KBM-7 (cell line): ENCODE results near the gene RGS6.

Experiments used
- DNase-seq: peaks from one replicate; pipeline ENCODE4 v3.0.0-alpha.2; 2015
- in situ Hi-C: fragments of 300-500 bp; cut with MboI; formaldehyde crosslinking; loops from 2 replicates; pipeline ENCODE4 v1.14.3; 2020; ENCODE audit warnings: low sequenced_read_pairs, low pct_unique_long_range_greater_than_20kb, mixed read lengths

The RGS6 gene

GRCh38 chr14:72597252-72598233 is 665.3 kb downstream of the RGS6 start:
- in situ Hi-C loops = no loop called here
- DNase-seq = no peak

GRCh38 chr14:72598306-72598705 is 666.1 kb downstream of the RGS6 start:
- no peak for DNase-seq
- in situ Hi-C loops = no loop called here

DNA sequence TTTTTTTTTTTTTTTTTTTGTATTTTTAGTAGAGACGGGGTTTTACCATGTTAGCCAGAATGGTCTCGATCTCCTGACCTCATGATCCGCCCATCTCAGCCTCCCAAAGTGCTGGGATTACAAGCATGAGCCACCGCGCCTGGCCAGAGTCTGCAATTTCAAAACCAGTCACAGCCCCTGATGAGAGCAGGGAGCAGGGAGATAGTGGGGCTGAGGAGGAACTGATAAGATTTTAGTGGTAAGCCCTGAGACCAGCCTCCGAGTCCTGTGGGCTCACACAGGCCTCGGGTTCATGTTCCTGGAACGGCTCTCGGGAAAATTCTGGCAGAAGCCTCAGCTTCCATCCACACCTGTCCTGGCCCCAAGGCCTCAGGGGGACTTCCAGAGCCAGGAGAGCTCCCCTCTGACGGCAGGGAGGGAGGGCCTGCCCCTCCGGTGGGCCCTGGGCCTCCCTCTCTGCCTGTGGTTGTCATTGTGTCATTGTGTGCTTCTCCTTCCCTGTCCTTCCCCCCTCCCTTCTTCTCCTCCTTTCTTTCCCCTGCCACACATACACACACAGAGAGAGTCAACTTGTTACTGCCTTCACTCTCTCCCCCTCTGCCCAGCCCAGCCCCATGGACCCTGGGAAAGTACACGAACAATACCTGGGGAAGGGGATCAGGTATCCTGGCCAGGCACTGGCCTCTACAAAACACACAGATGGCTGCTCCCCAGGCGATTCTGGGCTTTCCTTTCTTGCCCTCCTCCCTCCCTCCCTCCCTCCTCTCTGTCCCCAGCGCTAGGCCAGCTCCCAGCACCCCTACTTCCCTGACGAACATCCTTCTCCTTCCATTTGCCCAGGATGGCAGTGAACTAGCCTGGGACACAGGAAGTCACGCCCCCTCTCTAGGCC is 667.6 kb downstream of the RGS6 start:
- DNase-seq = peak; percentile 14

GRCh38 chr14:72600551-72601330 is 668.5 kb downstream of the RGS6 start:
- DNase-seq = peak; percentile 14
- in situ Hi-C loops = no loop called here

More for the DNA sequence above, 667.6 kb downstream of the RGS6 start:
- in situ Hi-C loops = no loop called here

DNA sequence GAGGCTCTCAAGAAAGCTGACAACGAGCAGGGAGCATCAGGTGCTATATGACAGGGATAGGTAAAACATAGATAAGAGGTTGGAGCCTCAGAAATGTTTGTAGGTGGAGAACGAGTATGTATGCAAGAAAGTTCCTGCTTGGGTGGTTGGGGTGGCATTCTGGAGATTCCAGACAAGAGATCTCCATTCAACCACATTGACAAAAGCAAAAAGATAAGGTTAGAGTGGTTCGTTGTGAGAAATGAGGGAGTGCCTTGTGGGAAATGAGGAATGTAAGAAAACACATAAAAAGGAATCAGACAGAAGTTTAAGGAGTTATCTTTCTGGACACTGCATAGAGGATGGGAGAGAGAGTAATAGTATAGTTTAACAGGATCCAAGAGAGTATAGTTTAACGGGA is 671.4 kb downstream of the RGS6 start:
- in situ Hi-C loops = no loop called here

DNA sequence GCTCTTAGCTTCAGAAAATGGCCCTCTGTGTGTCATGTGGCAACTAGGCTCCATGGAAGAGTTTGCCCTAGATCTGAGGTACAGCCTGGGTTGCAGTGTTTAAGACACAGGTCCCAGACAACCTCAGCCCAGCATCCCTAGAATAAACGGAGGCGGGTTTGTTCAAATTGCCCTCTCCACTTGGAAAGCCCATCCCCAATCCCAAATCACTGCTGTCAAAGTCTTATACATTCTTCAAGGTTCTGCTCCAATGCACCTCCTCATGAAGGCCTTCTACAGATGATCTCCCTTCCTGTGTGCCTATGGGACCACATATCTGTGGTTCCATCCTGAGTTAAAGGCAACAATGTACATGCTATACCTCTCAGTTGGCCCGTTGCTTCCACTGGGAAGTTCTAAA is 671.9 kb downstream of the RGS6 start:
- in situ Hi-C loops = no loop called here
- DNase-seq = no peak

More for the DNA sequence above, 671.4 kb downstream of the RGS6 start:
- DNase-seq = no peak

- in situ Hi-C loops = no loop called here
Observed at GRCh38 chr14:72605096-72605920, 673.1 kb downstream of the RGS6 start.

DNA sequence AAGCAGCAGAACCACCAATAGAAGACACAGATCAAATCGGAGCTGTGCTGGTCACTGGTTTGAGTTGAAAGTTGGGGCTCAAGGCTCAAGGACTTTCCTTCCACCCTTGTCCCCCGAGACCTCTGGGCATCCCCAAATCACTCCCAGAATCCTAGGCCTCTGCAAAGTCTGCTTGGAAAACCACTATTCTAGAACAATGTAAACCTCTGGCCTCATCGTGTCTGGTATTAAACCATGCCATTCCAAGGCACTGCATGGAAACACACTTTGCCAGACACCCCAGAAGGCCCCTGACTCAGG is 673.6 kb downstream of the RGS6 start:
- in situ Hi-C loops = no loop called here
- DNase-seq = no peak

More at GRCh38 chr14:72605096-72605920, 673.1 kb downstream of the RGS6 start:
- no peak for DNase-seq

- in situ Hi-C loops = no loop called here
- DNase-seq = no peak
Observed at GRCh38 chr14:72606879-72607278, 674.6 kb downstream of the RGS6 start.

DNA sequence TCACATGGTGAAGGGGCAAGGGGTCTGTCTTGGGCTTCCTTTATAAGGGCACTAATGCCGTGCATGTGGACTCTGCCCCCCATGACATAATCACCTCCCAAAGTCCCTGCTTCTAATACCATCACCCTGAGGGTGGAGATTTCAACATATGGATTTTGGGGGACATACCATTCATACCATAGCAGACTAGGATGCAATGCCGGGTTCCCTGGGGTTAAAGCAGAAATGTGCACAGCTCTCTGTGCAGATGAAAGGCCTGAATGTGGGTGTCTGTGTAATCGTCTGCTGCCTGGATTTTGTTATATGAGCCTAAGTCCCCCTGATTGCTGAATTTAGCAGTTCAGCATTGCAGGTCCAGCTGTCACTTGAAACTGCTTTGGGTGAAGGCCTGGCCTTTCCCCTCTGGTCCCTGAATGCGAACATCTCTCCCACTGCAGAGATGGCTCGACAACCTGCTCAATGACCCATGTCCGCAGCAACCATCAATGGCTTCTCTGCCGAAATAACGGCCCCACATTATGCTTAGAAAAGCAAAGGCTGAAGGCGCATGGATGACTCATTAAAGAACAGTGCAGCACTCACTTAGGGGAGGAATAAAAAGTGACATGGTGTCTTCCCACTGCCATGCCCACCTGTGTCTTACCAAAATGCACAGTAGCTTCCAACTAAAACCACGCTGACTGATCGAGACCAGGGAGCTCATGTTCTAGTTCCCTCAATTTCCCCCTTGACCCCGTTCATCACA is 675.3 kb downstream of the RGS6 start:
- in situ Hi-C loops = no loop called here
- DNase-seq = no peak

DNA sequence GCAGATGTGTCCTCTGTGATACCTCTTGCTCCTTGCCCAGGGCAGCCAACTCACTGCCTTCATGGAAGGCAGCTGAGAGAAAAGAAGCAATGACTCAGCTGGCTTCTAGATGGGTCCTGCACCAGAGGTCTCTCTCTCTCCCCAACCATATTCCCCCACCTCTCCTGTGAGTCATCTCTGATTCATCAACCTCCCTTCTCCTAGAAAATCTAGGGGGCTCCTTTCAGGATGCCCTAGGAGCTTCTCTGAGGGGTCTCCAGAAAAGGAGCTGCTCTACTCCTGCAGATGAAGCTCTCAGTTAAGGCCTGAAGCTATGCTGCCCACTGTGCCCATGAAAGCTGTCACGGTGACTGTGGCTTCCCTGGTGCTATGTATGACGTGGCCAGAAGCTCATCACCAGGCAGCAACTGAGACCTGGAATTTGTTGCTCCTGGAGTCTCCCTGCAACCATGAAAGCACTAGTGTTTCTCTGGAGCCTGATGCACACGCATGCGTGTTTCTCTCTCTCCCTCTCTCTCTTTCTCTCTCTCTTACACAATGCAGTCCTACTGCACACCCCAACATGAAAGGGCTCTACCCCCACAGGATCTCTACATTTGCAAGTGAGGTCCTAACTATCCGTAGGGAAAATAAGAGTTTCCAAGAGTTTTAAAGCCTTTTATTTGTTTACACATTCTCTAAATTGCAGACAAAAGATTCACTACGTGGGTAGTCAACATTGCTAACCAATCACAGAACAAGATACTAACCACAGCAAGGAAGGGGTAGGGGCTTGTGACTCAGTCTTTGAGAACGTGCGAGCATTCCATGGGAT is 676.4 kb downstream of the RGS6 start:
- DNase-seq = no peak
- in situ Hi-C loops = no loop called here

GRCh38 chr14:72609205-72609916 is 677.1 kb downstream of the RGS6 start:
- no peak for DNase-seq
- in situ Hi-C loops = no loop called here

GRCh38 chr14:72610096-72610830 is 678.0 kb downstream of the RGS6 start:
- in situ Hi-C loops = no loop called here
- no peak for DNase-seq

DNA sequence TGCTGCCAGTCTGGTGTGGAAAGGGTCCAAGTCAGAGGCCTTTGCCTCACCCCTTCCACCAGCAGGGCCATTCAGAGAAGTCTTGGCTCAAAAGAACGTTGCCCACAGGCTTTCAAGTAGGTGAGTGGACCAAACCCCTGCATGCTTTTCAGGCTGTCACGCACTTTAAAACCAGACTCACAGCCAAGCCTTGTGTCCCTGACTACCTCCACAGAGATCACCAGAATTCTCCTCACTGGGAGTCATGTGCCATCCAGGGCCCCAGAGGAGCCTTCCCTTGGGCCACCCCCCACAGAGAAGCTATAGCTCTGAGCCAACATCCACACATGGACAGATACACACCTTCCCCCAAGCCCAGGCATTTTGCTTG is 678.6 kb downstream of the RGS6 start:
- in situ Hi-C loops = no loop called here
- DNase-seq = no peak

DNA sequence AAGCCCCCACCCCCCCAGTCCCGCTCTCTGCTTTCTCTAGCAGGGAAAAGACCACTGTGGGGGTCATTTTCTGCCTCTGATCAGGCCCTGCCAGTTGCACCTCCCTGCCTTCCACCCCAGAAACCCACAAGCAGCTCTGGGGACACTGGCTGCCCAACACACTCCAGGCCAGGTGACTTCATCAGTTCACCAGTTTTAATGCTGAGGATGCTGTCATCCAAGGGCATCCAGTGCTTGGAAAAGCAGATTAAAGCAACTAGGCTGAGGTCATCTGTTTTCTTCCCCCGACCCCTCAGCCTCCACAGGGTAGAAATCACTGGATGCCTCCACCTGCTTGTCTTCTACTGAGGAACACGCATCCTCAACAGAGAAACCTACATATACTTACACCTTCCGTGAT is 679.3 kb downstream of the RGS6 start:
- DNase-seq = no peak
- in situ Hi-C loops = no loop called here

GRCh38 chr14:72612041-72612440 is 679.8 kb downstream of the RGS6 start:
- in situ Hi-C loops = no loop called here
- no peak for DNase-seq
